HepG2 (cell line): ENCODE measurements around the gene CCSER2. TPM values are rescaled to one million over a fixed set of nuclear protein-coding genes. Genes with fewer than 3 reads are reported as not detected.

ENCODE experiments used
- ATAC-seq: fragments of 200-7000 bp; cut with Tn5 transposase; 3 replicates; pipeline ENCODE4 v1.9.1; 2020; ENCODE audit warnings: mild to moderate bottlenecking, moderate library complexity
- BruUV-seq: library from RNA; stranded (reverse); fragments of 400-500 nt; replicated peaks from 2 replicates; lab custom pipeline; 2021; lab: Mats Ljungman, UMichigan
- CTCF ChIA-PET: fragments of 300-600 bp; formaldehyde crosslinking; extraction: SDS; loops from one replicate; lab custom pipeline; 2021; ENCODE audit warnings: low total read pairs, inconsistent platforms, low intra/inter-chr PET ratio; lab: Yijun Ruan, JAX
- POLR2A ChIA-PET: fragments of 350-600 bp; sonication (Branson Sonifier 250); formaldehyde crosslinking; loops from one replicate; lab custom pipeline; 2020; ENCODE audit warnings: antibody characterized with exemption, inconsistent platforms; lab: Yijun Ruan, JAX
- DNase-seq: peaks from one replicate; pipeline ENCODE4 v3.0.0-alpha.2; 2015; ENCODE audit warnings: low spot score
- FAIRE-seq: peaks from 3 replicates; lab custom pipeline; 2011; peaks lifted over from hg19 to GRCh38; lab: Jason Lieb, UNC
- H2AFZ ChIP-seq: one replicate; pipeline ENCODE4 v1.6.1; 2011; ENCODE audit warnings: low read length, inconsistent platforms
- H3K27ac ChIP-seq: fragments of 300-600 bp; 3 replicates; pipeline ENCODE4 v1.8.0; 2011; ENCODE audit warnings: mixed run types, mild to moderate bottlenecking, mixed read lengths, low read length, inconsistent platforms; ENCODE audit not compliant: insufficient read depth; ENCODE audit errors: extremely low read length
- H3K27me3 ChIP-seq, 2 experiments: fragments of 200-600 bp in 1 of 2; 2 replicates in 1 of 2; 3 replicates in 1 of 2; pipeline versions ENCODE4 v1.6.0 to v1.8.0; 2011; ENCODE audit warnings: low read length in 2 of 2, mild to moderate bottlenecking in 2 of 2, moderate library complexity in 2 of 2, inconsistent platforms in 1 of 2; ENCODE audit not compliant: insufficient read depth in 2 of 2, control insufficient read depth in 1 of 2
- H3K36me3 ChIP-seq, 2 experiments: fragments of 200-600 bp in 1 of 2; replicated peaks in 1 of 2; 2 replicates in 1 of 2; 3 replicates in 1 of 2; pipeline versions ENCODE4 v1.5.1 to v1.8.0; 2011; ENCODE audit warnings: low read length in 2 of 2, inconsistent platforms in 1 of 2; ENCODE audit not compliant: insufficient read depth in 2 of 2, control insufficient read depth in 1 of 2
- H3K4me1 ChIP-seq: 2 replicates; pipeline ENCODE4 v1.5.1; 2012; ENCODE audit warnings: low read length, inconsistent platforms; ENCODE audit not compliant: insufficient read depth
- H3K4me2 ChIP-seq: 2 replicates; pipeline ENCODE4 v1.6.0; 2011; ENCODE audit warnings: low read depth, low read length, inconsistent platforms
- H3K4me3 ChIP-seq, 3 experiments: fragments of 200-600 bp in 1 of 3; sonication (generic), shearing (Covaris generic) in 1 of 3; replicated peaks in 1 of 3; 2 replicates each; pipeline ENCODE4 v1.5.1; 2011 to 2016; ENCODE audit warnings: low read length in 3 of 3, inconsistent platforms in 2 of 3, low read depth in 2 of 3, mild to moderate bottlenecking in 2 of 3, control low read depth in 1 of 3, mixed read lengths in 1 of 3; ENCODE audit not compliant: insufficient read depth in 1 of 3
- H3K79me2 ChIP-seq: one replicate; pipeline ENCODE4 v1.6.1; 2011; ENCODE audit warnings: low read length, inconsistent platforms; ENCODE audit not compliant: insufficient read depth
- H3K9ac ChIP-seq: 2 replicates; pipeline ENCODE4 v1.6.0; 2011; ENCODE audit warnings: mild to moderate bottlenecking, low read depth, low read length, inconsistent platforms; ENCODE audit not compliant: insufficient read depth
- H3K9me3 ChIP-seq: 2 replicates; pipeline ENCODE4 v1.5.1; 2012; ENCODE audit warnings: mild to moderate bottlenecking, low read length
- H4K20me1 ChIP-seq: 2 replicates; pipeline ENCODE4 v1.6.0; 2011; ENCODE audit warnings: inconsistent platforms, mild to moderate bottlenecking, low read length, moderate library complexity; ENCODE audit not compliant: insufficient read depth
- ATF4 ChIP-seq, 2 experiments: fragments of 450-650 bp in 1 of 2; sonication (generic) in 1 of 2; formaldehyde crosslinking; IDR thresholded peaks; 2 replicates each; pipeline versions ENCODE4 v1.5.0 to v1.8.0; 2020 to 2022; ENCODE audit warnings: mild to moderate bottlenecking in 1 of 2, missing genetic modification reagents in 1 of 2
- ERF ChIP-seq: IDR thresholded peaks from 2 replicates; pipeline ENCODE4 v1.6.1; 2018; ENCODE audit warnings: missing biosample characterization, missing genetic modification reagents
- HDAC1 ChIP-seq: sonication (generic); formaldehyde crosslinking; IDR thresholded peaks from 2 replicates; pipeline ENCODE4 v1.5.1; 2020; ENCODE audit warnings: mild to moderate bottlenecking, missing genetic modification reagents
- HDAC2 ChIP-seq: sonication (generic); formaldehyde crosslinking; IDR thresholded peaks from 2 replicates; pipeline ENCODE4 v1.4.0; 2020; ENCODE audit warnings: missing genetic modification reagents
- NCOA2 ChIP-seq: sonication (generic); formaldehyde crosslinking; IDR thresholded peaks from 2 replicates; pipeline ENCODE4 v1.8.0; 2022; ENCODE audit warnings: inconsistent platforms
- PAF1 ChIP-seq: IDR thresholded peaks from 2 replicates; pipeline ENCODE4 v1.6.1; 2016; ENCODE audit warnings: missing genetic modification reagents, missing compliant biosample characterization
- RNF219 ChIP-seq: sonication (generic); formaldehyde crosslinking; IDR thresholded peaks from 2 replicates; pipeline ENCODE4 v1.5.0; 2020; ENCODE audit warnings: mild to moderate bottlenecking, missing genetic modification reagents
- SNRNP70 ChIP-seq: fragments of 200-400 bp; formaldehyde crosslinking; IDR thresholded peaks from 2 replicates; pipeline ENCODE4 v1.6.1; 2017; ENCODE audit warnings: mild to moderate bottlenecking, low read depth, low read length, moderate library complexity
- ZBTB20 ChIP-seq: sonication (generic); formaldehyde crosslinking; IDR thresholded peaks from 2 replicates; pipeline ENCODE4 v1.8.1; 2023; ENCODE audit warnings: missing genetic modification reagents, low read depth, mild to moderate bottlenecking, borderline replicate concordance
- ZBTB3 ChIP-seq: sonication (generic); formaldehyde crosslinking; IDR thresholded peaks from 2 replicates; pipeline ENCODE4 v1.4.0; 2020; ENCODE audit warnings: low read depth, mild to moderate bottlenecking, moderate library complexity, missing genetic modification reagents, borderline replicate concordance
- ZMAT5 ChIP-seq: sonication (generic); formaldehyde crosslinking; IDR thresholded peaks from 2 replicates; pipeline ENCODE4 v1.5.0; 2020; ENCODE audit warnings: mild to moderate bottlenecking, low read depth, missing genetic modification reagents, borderline replicate concordance
- ZNF234 ChIP-seq: sonication (generic); formaldehyde crosslinking; conservative IDR thresholded peaks from 2 replicates; pipeline ENCODE4 v1.5.1; 2020; ENCODE audit warnings: mild to moderate bottlenecking, missing genetic modification reagents
- ZNF280B ChIP-seq: sonication (generic); formaldehyde crosslinking; IDR thresholded peaks from 2 replicates; pipeline ENCODE4 v1.5.0; 2020; ENCODE audit warnings: missing genetic modification reagents, mild to moderate bottlenecking, borderline replicate concordance
- ZNF432 ChIP-seq: sonication (generic); formaldehyde crosslinking; IDR thresholded peaks from 2 replicates; pipeline ENCODE4 v1.5.0; 2020; ENCODE audit warnings: missing genetic modification reagents, mild to moderate bottlenecking, borderline replicate concordance
- ZNF552 ChIP-seq: sonication (generic); formaldehyde crosslinking; IDR thresholded peaks from 2 replicates; pipeline ENCODE4 v1.9.0; 2022; ENCODE audit warnings: missing genetic modification reagents, mild to moderate bottlenecking, borderline replicate concordance
- ZNF558 ChIP-seq: sonication (generic); formaldehyde crosslinking; IDR thresholded peaks from 2 replicates; pipeline ENCODE4 v1.9.0; 2022; ENCODE audit warnings: mild to moderate bottlenecking, missing genetic modification reagents, borderline replicate concordance
- ZNF569 ChIP-seq: sonication (generic); formaldehyde crosslinking; IDR thresholded peaks from 2 replicates; pipeline ENCODE4 v1.5.0; 2020; ENCODE audit warnings: mild to moderate bottlenecking, missing genetic modification reagents, moderate library complexity, borderline replicate concordance
- ZNF777 ChIP-seq: sonication (generic); formaldehyde crosslinking; IDR thresholded peaks from 2 replicates; pipeline ENCODE4 v1.4.0; 2020; ENCODE audit warnings: missing genetic modification reagents
- ZSCAN12 ChIP-seq: sonication (generic); formaldehyde crosslinking; IDR thresholded peaks from 2 replicates; pipeline ENCODE4 v1.9.0; 2021; ENCODE audit warnings: mild to moderate bottlenecking, missing genetic modification reagents
- WGBS: methylation state at CpG from one replicate; pipeline ENCODE4 v1.1.6; 2017; ENCODE audit warnings: low lambda C conversion rate; 5-methylcytosine and 5-hydroxymethylcytosine counted together
- in situ Hi-C: cut with HindIII; loops from 2 replicates; pipeline ENCODE4 v1.10.0; 2017; ENCODE audit warnings: low pct_unique_long_range_greater_than_20kb; ENCODE audit not compliant: extremely low pct_ligation_motif_present
- intact Hi-C: fragments of 100-400 bp; cut with micrococcal nuclease; formaldehyde crosslinking; loops from one replicate; pipeline ENCODE4 v1.10.0; 2022; ENCODE audit not compliant: unreplicated experiment
- polyA plus RNA-seq, 8 experiments: library from polyadenylated mRNA; depleted of rRNA in 3 of 8; stranded (reverse) in 7 of 8; unstranded in 1 of 8; fragments of >200 nt; fragmentation: Illumina TruSeq in 4 of 8; extraction: Trizol in 4 of 8; gene quantifications; 2 replicates each; pipeline versions ENCODE4 v1.2.1 to v1.2.3, GENCODE V29; 2011 to 2016; ENCODE audit warnings: low read depth in 4 of 8, missing spikeins in 1 of 8, mixed read lengths in 1 of 8; ENCODE audit not compliant: insufficient read depth in 1 of 8
- total RNA-seq, 5 experiments: library from RNA; depleted of rRNA; stranded (reverse); fragments of >200 nt; fragmentation: Illumina TruSeq; extraction: Trizol; gene quantifications; 2 replicates each; pipeline ENCODE4 v1.2.3, GENCODE V29; 2016; ENCODE audit warnings: low read depth in 1 of 5

CCSER2 gene
- total and polyA plus RNA-seq, 2 of the 13 experiments (the other 11 are each of a cell fraction or from before 2014, with no cell fraction given), result 13.3 to 17.2 TPM

GRCh38 chr10:84563868-84564267 lies 235.5 kb downstream of the CCSER2 start:
- no peak overlapping the region for H3K9ac ChIP-seq
- CTCF ChIA-PET, result no interaction called here
- H3K36me3 ChIP-seq, result no peaks in the 10 kb centered on the region
- in situ Hi-C loops, result no loop called here
- no peaks in the 10 kb centered on the region for H3K9me3 ChIP-seq
- FAIRE-seq (no peak), DNase-seq (no peak), ATAC-seq (no peak)
- no peaks in the 10 kb centered on the region for H3K4me1 ChIP-seq
- H3K27ac ChIP-seq, result no peak overlapping the region
- TF ChIP-seq ZBTB3 (CRISPR knock-in tag) (no peak), ZNF234 (CRISPR knock-in tag) (no peak), HDAC2 (CRISPR knock-in tag) (no peak), SNRNP70 (no peak), ZNF777 (CRISPR knock-in tag) (no peak), ZSCAN12 (CRISPR knock-in tag) (no peak), HDAC1 (CRISPR knock-in tag) (no peak), PAF1 (CRISPR knock-in tag) (no peak), ZNF552 (CRISPR knock-in tag) (no peak), ZNF280B (CRISPR knock-in tag) (no peak), ERF (CRISPR knock-in tag) (no peak), ZNF569 (CRISPR knock-in tag) (no peak), RNF219 (CRISPR knock-in tag) (no peak), ZBTB20 (CRISPR knock-in tag) (no peak), NCOA2 (CRISPR knock-in tag) (no peak), ZMAT5 (CRISPR knock-in tag) (no peak), ZNF558 (CRISPR knock-in tag) (no peak), ATF4 (CRISPR knock-in tag; IDR thresholded peaks at IDR 0.05) (no peak), ZNF432 (no peak)
- BruUV-seq, result no TSS peak
- POLR2A ChIA-PET, result no interaction called here
- H3K79me2 ChIP-seq, result no peaks in the 10 kb centered on the region
- intact Hi-C loops, result no loop called here
- H2AFZ ChIP-seq, result no peak overlapping the region
- H3K4me3 ChIP-seq, result no peak overlapping the region
- no peaks in the 10 kb centered on the region for H4K20me1 ChIP-seq
- peaks cover 0 to 6% of the 10 kb centered on the region in 2 experiments; a peak in 1 of 5 replicates for H3K27me3 ChIP-seq
- H3K4me2 ChIP-seq, result no peak overlapping the region
- 51% methylated on average over 4 of the region's 4 CpGs for WGBS
